WTC11 (cell line): ENCODE results near the gene RADIL. TPM values are rescaled to one million over a fixed set of nuclear protein-coding genes. Genes with fewer than 3 reads are reported as not detected.

Source experiments
- ATAC-seq: fragments of 200-7000 bp; cut with Tn5 transposase; 2 replicates; pipeline ENCODE4 v1.10.0; 2021; ENCODE audit warnings: mild to moderate bottlenecking, moderate library complexity
- CTCF ChIA-PET: fragments of 300-600 bp; sonication (Branson Sonifier 250); formaldehyde crosslinking; loops from one replicate; lab custom pipeline; 2021; ENCODE audit warnings: antibody characterized with exemption; lab: Charles Lee
- POLR2A ChIA-PET: fragments of 350-600 bp; sonication (Branson Sonifier 250); formaldehyde crosslinking; loops from one replicate; lab custom pipeline; 2021; ENCODE audit warnings: antibody characterized with exemption; lab: Charles Lee
- DNase-seq: peaks from one replicate; pipeline ENCODE4 v3.0.0; 2021; ENCODE audit warnings: low spot score
- H3K27ac Mint-ChIP-seq: 2 replicates; pipeline ENCODE4 v1.8.0; 2021; ENCODE audit warnings: mixed read lengths
- H3K27me3 Mint-ChIP-seq: 2 replicates; pipeline ENCODE4 v1.8.0; 2021; ENCODE audit warnings: low read depth, mild to moderate bottlenecking, moderate library complexity, mixed read lengths
- H3K36me3 Mint-ChIP-seq: 2 replicates; pipeline ENCODE4 v1.8.0; 2021; ENCODE audit warnings: mixed read lengths
- H3K4me1 Mint-ChIP-seq: 2 replicates; pipeline ENCODE4 v1.8.0; 2022; ENCODE audit warnings: mixed read lengths
- H3K4me3 Mint-ChIP-seq: 2 replicates; pipeline ENCODE4 v1.8.0; 2021; ENCODE audit warnings: mild to moderate bottlenecking, moderate library complexity, mixed read lengths
- H3K9me3 Mint-ChIP-seq: 2 replicates; pipeline ENCODE4 v1.8.0; 2021; ENCODE audit warnings: mixed read lengths
- CDX4 ChIP-seq: fragments of 250-450 bp; sonication (Bioruptor Pico); IDR thresholded peaks from 2 replicates; pipeline ENCODE4 v1.9.0; 2021; ENCODE audit warnings: moderate library complexity, mild to moderate bottlenecking, inconsistent platforms, borderline replicate concordance
- ELF4 ChIP-seq: sonication (generic); formaldehyde crosslinking; IDR thresholded peaks from 2 replicates; pipeline ENCODE4 v1.8.1; 2022; ENCODE audit warnings: low read depth, mild to moderate bottlenecking, moderate library complexity, missing genetic modification reagents
- ESRRA ChIP-seq: sonication (generic); formaldehyde crosslinking; IDR thresholded peaks from 2 replicates; pipeline ENCODE4 v1.8.1; 2022; ENCODE audit warnings: mild to moderate bottlenecking, missing genetic modification reagents, borderline replicate concordance
- FOXJ3 ChIP-seq: sonication (generic); formaldehyde crosslinking; IDR thresholded peaks from 2 replicates; pipeline ENCODE4 v1.9.0; 2021; ENCODE audit warnings: missing genetic modification reagents, mild to moderate bottlenecking, borderline replicate concordance
- FOXK1 ChIP-seq: sonication (generic); formaldehyde crosslinking; IDR thresholded peaks from 2 replicates; pipeline ENCODE4 v1.8.0; 2022; ENCODE audit warnings: mild to moderate bottlenecking, moderate library complexity, missing genetic modification reagents
- FOXP1 ChIP-seq: sonication (generic); formaldehyde crosslinking; IDR thresholded peaks from 2 replicates; pipeline ENCODE4 v1.8.0; 2022; ENCODE audit warnings: missing genetic modification reagents, mild to moderate bottlenecking, moderate library complexity, borderline replicate concordance
- HMGXB4 ChIP-seq: sonication (generic); formaldehyde crosslinking; IDR thresholded peaks from 2 replicates; pipeline ENCODE4 v1.8.1; 2023; ENCODE audit warnings: mild to moderate bottlenecking, moderate library complexity, missing genetic modification reagents
- JUN ChIP-seq: sonication (generic); formaldehyde crosslinking; IDR thresholded peaks from 2 replicates; pipeline ENCODE4 v1.8.0; 2023; ENCODE audit warnings: mild to moderate bottlenecking, missing genetic modification reagents
- MLX ChIP-seq: sonication (generic); formaldehyde crosslinking; IDR thresholded peaks from 2 replicates; pipeline ENCODE4 v1.8.1; 2023; ENCODE audit warnings: mild to moderate bottlenecking, missing genetic modification reagents, moderate library complexity
- NFATC4 ChIP-seq: fragments of 250-450 bp; sonication (Bioruptor Pico); IDR thresholded peaks from 2 replicates; pipeline ENCODE4 v1.9.0; 2021; ENCODE audit warnings: mild to moderate bottlenecking
- NFYB ChIP-seq: sonication (generic); formaldehyde crosslinking; conservative IDR thresholded peaks from 2 replicates; pipeline ENCODE4 v1.8.0; 2022; ENCODE audit warnings: low read depth, missing genetic modification reagents
- NR2C2 ChIP-seq: sonication (generic); formaldehyde crosslinking; IDR thresholded peaks from 2 replicates; pipeline ENCODE4 v1.8.0; 2022; ENCODE audit warnings: mild to moderate bottlenecking, missing genetic modification reagents
- RORB ChIP-seq: fragments of 250-450 bp; sonication (Bioruptor Pico); IDR thresholded peaks from 2 replicates; pipeline ENCODE4 v1.9.0; 2021; ENCODE audit warnings: mild to moderate bottlenecking
- SMAD3 ChIP-seq: sonication (generic); formaldehyde crosslinking; IDR thresholded peaks from 2 replicates; pipeline ENCODE4 v1.8.0; 2022; ENCODE audit warnings: missing genetic modification reagents, mild to moderate bottlenecking, borderline replicate concordance
- SOX15 ChIP-seq: fragments of 250-450 bp; sonication (Bioruptor Pico); IDR thresholded peaks from 2 replicates; pipeline ENCODE4 v1.9.0; 2021; ENCODE audit warnings: mild to moderate bottlenecking
- TCF7 ChIP-seq: sonication (generic); formaldehyde crosslinking; IDR thresholded peaks from 2 replicates; pipeline ENCODE4 v1.8.0; 2022; ENCODE audit warnings: mild to moderate bottlenecking, low read depth, missing genetic modification reagents, moderate library complexity
- ZBTB21 ChIP-seq: sonication (generic); formaldehyde crosslinking; IDR thresholded peaks from 2 replicates; pipeline ENCODE4 v1.8.1; 2023; ENCODE audit warnings: mild to moderate bottlenecking, missing genetic modification reagents, borderline replicate concordance
- ZBTB43 ChIP-seq: sonication (generic); formaldehyde crosslinking; IDR thresholded peaks from 2 replicates; pipeline ENCODE4 v1.8.1; 2023; ENCODE audit warnings: mild to moderate bottlenecking, missing genetic modification reagents
- ZNF219 ChIP-seq: sonication (generic); formaldehyde crosslinking; IDR thresholded peaks from 2 replicates; pipeline ENCODE4 v1.8.0; 2023; ENCODE audit warnings: missing genetic modification reagents, mild to moderate bottlenecking, borderline replicate concordance
- ZNF232 ChIP-seq: sonication (generic); formaldehyde crosslinking; IDR thresholded peaks from 2 replicates; pipeline ENCODE4 v1.8.0; 2022; ENCODE audit warnings: mild to moderate bottlenecking, missing genetic modification reagents
- ZNF263 ChIP-seq: sonication (generic); formaldehyde crosslinking; IDR thresholded peaks from 2 replicates; pipeline ENCODE4 v1.8.1; 2022; ENCODE audit warnings: low read depth, mild to moderate bottlenecking, moderate library complexity, missing genetic modification reagents
- ZNF416 ChIP-seq: fragments of 250-450 bp; sonication (Bioruptor Pico); IDR thresholded peaks from 2 replicates; pipeline ENCODE4 v1.9.0; 2021; ENCODE audit warnings: mild to moderate bottlenecking, inconsistent platforms
- ZNF423 ChIP-seq: fragments of 250-450 bp; sonication (Bioruptor Pico); IDR thresholded peaks from 2 replicates; pipeline ENCODE4 v2.1.2; 2022; ENCODE audit warnings: mild to moderate bottlenecking, moderate library complexity
- ZNF425 ChIP-seq: fragments of 250-450 bp; sonication (Bioruptor Pico); conservative IDR thresholded peaks from 2 replicates; pipeline ENCODE4 v1.9.0; 2021; ENCODE audit warnings: mild to moderate bottlenecking
- total RNA-seq: library from RNA; stranded (reverse); gene quantifications from 3 replicates; pipeline ENCODE4 v1.2.3, GENCODE V29; 2021
- TF ChIP-seq, protein P1 (sequence below): sonication (generic); formaldehyde crosslinking; IDR thresholded peaks from 2 replicates; pipeline ENCODE4 v1.8.1; 2022; ENCODE audit warnings: missing genetic modification reagents, borderline replicate concordance

Gene RADIL
- total RNA-seq, 1 experiment from 2014 or later = 11.1 TPM

DNA sequence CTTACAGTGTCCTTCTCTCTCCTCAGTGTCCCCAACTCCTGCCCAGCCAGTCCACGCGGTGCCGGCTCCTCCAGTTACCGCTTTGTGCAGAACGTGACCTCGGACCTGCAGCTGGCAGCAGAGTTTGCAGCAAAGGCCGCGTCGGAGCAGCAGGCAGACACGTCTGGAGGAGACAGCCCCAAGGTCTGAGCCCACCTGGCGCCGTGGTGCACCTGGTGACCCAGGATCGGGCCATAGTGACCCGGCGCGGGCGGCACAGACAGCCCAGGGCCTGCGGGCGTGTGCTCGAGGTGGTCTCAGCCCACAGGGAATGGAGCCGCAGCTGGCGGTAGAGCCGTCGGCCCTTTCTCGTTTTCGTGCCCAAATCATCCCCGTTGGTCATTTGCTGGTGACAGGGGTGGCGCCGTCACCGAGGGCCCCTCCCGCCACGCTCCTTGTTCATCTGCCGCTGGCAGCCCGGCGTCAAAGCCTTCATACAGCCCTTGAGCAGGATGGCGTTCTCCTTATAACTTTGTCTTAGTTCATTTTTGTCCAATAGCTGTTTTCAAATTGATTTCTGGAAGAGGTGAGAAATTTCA lies 129.0 kb downstream of the RADIL start:
- no peak overlapping the region for H3K27ac Mint-ChIP-seq
- DNase-seq (no peak), ATAC-seq (no peak)
- CTCF ChIA-PET = interaction anchor here (0.6 to 1.8 kb wide), 8 partner anchors 10 to 141 kb away, joined by 3 to 8 read pairs (median 4); partner anchors contain the start of gene RADIL
- TF ChIP-seq SMAD3 (CRISPR knock-in tag) = no peak
- no peak for TF ChIP-seq FOXP1 (CRISPR knock-in tag)
- TF ChIP-seq ZNF416 (CRISPR knock-in tag) = no peak
- no peak for TF ChIP-seq ZNF423
- TF ChIP-seq NFYB (CRISPR knock-in tag) = no peak
- TF ChIP-seq SOX15 (CRISPR knock-in tag) = no peak
- TF ChIP-seq ELF4 = no peak
- TF ChIP-seq, all 79 proteins: peak for 0
- no peak overlapping the region for H3K4me3 Mint-ChIP-seq
- H3K36me3 Mint-ChIP-seq = peaks cover 6% of the 10 kb centered on the region; the same call in 1 of the 2 replicates
- no peaks in the 10 kb centered on the region for H3K9me3 Mint-ChIP-seq
- POLR2A ChIA-PET = interaction anchor here (0.6 kb wide), 1 partner anchor 138 kb away, joined by 3 read pairs; no protein-coding TSS in a partner anchor
- no peaks in the 10 kb centered on the region for H3K4me1 Mint-ChIP-seq
- no peaks in the 10 kb centered on the region; the same call in 1 of the 2 replicates for H3K27me3 Mint-ChIP-seq

GRCh38 chr7:4753598-4754432 lies 129.7 kb downstream of the RADIL start:
- no peaks in the 10 kb centered on the region for H3K9me3 Mint-ChIP-seq
- ATAC-seq (peak; percentile 96), DNase-seq (peak; percentile 92)
- no peak overlapping the region for H3K4me3 Mint-ChIP-seq
- H3K4me1 Mint-ChIP-seq = no peaks in the 10 kb centered on the region
- H3K27ac Mint-ChIP-seq = no peak overlapping the region
- H3K36me3 Mint-ChIP-seq = peaks cover 9% of the 10 kb centered on the region
- H3K27me3 Mint-ChIP-seq = no peaks in the 10 kb centered on the region; the same call in 1 of the 2 replicates
- ChIA-PET POLR2A (interaction anchor here (0.6 kb wide), 2 partner anchors 92 to 139 kb away, joined by 3 to 4 read pairs; no protein-coding TSS in a partner anchor), CTCF (interaction anchor here (0.6 to 1.8 kb wide), 7 partner anchors 9 to 141 kb away, joined by 3 to 8 read pairs (median 4); no protein-coding TSS in a partner anchor)
- TF ChIP-seq SMAD3 (CRISPR knock-in tag) (no peak), ZBTB21 (CRISPR knock-in tag) (no peak), JUN (CRISPR knock-in tag) (no peak), ZBTB43 (no peak), CDX4 (CRISPR knock-in tag) (no peak), TCF7 (no peak), NR2C2 (CRISPR knock-in tag) (no peak), NFATC4 (CRISPR knock-in tag) (no peak), FOXJ3 (no peak), ZNF232 (CRISPR knock-in tag) (no peak), ZNF425 (no peak), ZNF263 (CRISPR knock-in tag) (no peak), ZNF219 (CRISPR knock-in tag) (no peak), MLX (CRISPR knock-in tag) (no peak), FOXK1 (CRISPR knock-in tag) (no peak), RORB (CRISPR knock-in tag) (no peak), ZNF423 (peak; percentile 14; the same call in 1 of the 2 replicates), HMGXB4 (CRISPR knock-in tag) (0 out of 2 replicates have a peak, but pooled peaks have one; percentile 46), ESRRA (CRISPR knock-in tag) (no peak)
- TF ChIP-seq, protein P1, sequence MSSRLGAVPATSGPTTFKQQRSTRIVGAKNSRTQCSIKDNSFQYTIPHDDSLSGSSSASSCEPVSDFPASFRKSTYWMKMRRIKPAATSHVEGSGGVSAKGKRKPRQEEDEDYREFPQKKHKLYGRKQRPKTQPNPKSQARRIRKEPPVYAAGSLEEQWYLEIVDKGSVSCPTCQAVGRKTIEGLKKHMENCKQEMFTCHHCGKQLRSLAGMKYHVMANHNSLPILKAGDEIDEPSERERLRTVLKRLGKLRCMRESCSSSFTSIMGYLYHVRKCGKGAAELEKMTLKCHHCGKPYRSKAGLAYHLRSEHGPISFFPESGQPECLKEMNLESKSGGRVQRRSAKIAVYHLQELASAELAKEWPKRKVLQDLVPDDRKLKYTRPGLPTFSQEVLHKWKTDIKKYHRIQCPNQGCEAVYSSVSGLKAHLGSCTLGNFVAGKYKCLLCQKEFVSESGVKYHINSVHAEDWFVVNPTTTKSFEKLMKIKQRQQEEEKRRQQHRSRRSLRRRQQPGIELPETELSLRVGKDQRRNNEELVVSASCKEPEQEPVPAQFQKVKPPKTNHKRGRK = no peak
